GM18517 (cell line): ENCODE results near the gene SREBF2.

Experiments
- ATAC-seq: cut with Tn5 transposase; IDR thresholded peaks from one replicate; pipeline ENCODE4 v1.9.1; 2021; ENCODE audit warnings: mild to moderate bottlenecking, moderate library complexity; ENCODE audit not compliant: unreplicated experiment

SREBF2 gene

DNA sequence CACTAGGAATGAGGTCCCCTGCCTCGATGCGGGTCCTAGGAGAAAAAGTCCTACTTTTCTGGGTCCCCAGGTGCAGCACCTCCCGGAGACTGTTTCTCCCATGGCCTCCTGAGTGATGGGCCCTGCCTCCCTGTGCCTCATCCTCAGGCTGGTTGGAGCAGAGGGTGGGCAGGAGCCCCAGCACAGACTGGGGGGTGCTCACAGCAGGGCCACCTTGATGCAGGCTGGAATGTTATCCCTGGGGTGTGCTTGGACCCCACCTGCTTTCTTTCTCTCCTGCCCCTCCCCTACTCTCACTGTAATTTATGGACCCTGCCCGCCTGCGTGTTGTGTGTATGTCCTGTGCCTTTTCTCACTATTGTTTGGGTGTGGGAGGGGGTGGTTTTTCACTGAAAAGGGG is 73.9 kb downstream of the SREBF2 start:
- no peak for ATAC-seq

DNA sequence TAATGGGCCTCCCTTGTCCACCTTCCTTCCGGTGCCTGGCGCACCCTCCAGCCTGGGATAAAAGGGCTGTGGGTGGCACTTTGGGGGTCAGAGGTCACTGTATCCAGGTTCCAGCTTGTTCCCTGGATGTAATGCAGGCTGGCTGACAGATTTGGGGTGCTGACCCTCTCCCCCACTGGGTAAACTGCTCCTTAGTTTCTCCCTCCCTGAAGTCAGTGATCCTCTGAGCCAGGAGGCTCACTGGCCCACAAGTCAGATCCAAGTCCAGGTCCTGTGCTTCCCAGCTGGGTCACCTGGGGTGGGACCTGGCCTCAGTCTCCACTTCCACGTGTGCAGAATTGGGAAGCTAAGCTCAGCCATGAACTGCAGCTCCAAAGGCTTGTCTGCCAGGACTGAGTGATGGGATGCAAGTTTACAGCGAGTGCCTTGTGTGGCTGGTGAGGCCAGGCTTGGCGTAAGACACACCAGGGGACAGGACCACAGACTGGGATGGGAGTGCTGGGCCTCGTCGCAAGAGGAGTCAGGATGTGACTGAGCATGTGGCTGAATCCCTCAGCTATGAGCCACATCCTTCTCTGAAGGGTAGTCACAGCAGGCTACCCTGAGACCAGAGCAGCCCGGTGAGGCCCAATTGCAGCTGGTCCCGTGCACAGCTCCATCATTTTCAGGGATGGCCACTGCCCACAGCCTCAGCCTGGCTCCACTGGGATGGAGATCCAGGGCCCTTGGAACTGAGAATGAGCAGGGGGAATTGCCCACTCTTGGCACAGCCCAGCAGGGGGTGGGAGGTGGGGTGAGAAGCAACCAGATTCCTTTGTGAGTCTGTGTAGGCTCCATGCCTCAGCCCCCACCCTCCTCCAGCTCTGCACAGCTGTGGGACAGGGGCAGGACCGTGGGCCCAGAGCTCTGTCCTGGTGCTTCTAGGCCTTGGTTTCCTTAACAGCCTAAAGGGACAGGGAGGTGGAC is 74.8 kb downstream of the SREBF2 start:
- no peak for ATAC-seq

DNA sequence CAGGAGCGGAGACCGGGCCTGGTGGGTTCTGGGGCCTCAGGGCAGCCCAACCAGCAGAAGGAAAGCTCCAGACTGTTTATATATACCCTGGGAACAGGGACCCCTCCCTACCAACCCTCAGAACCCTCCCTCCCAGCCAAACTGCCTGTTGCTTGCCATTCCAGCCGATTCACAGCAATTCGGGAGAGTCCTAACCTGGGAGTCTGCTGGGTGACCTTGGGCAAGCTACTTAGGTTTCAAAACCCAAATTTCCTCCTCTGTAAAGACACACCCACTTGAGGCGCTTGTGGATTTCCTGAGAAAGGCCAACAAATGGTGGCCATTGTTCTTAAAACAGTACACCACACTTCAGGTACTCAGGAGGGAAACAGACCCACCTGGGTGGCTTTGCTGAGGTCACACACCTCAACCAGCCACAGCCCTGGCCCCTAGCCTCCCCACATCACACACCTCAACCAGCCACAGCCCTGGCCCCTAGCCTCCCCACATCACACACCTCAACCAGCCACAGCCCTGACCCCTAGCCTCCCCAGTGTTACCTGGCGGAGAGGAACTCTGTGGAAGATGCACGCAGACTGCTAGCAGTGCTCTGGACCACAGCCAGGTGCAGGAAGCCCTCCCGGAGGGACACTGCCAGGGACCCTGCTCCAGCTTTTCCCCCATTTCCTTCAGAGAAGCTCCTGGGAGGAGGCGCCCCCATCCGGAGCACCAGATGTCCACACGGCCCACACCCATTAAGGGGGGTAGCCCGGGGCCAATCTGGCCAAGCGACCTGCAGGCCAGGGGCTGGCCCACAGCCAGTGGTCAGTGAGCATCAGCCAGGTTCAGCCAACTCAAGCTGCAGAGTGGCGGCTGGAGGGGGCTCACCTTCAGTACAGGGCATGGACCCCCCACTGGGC is 75.8 kb downstream of the SREBF2 start:
- no peak for ATAC-seq

DNA sequence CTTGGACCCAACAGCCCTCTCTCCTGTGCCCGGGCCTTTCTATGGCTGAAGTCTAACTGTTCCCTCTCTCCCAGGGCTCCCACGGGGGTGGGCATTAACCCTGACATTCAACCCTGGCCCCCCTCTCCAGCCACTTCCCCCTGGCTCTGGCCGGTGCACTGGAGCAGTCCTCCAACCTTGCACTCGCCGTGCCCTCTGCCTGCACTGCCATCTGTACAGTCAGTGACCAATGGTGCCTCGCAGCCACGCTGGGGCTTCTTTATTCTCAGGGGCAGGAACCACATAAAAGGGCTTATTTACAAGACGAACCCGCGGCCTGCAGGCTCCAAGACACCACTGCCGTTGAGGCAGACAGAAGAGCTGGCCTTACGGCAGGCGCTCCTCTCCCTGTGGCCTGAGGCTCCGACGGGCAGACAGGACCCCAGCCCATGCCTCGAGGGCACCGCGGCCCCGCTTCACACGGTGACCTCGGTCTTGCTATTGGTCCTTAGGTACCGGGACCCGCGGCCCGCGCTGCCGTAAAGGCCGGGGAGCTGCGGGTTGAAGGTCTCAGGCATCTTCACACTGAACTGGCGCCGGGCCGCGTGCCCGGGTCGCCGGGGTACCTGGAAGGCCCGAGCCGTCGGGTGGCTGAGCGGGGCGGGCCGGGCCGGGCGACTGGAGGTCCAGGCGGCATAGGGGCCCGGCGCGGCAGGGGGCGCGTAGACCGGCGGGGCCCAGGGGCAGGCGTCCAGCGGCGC is 76.6 kb downstream of the SREBF2 start:
- ATAC-seq = no peak

DNA sequence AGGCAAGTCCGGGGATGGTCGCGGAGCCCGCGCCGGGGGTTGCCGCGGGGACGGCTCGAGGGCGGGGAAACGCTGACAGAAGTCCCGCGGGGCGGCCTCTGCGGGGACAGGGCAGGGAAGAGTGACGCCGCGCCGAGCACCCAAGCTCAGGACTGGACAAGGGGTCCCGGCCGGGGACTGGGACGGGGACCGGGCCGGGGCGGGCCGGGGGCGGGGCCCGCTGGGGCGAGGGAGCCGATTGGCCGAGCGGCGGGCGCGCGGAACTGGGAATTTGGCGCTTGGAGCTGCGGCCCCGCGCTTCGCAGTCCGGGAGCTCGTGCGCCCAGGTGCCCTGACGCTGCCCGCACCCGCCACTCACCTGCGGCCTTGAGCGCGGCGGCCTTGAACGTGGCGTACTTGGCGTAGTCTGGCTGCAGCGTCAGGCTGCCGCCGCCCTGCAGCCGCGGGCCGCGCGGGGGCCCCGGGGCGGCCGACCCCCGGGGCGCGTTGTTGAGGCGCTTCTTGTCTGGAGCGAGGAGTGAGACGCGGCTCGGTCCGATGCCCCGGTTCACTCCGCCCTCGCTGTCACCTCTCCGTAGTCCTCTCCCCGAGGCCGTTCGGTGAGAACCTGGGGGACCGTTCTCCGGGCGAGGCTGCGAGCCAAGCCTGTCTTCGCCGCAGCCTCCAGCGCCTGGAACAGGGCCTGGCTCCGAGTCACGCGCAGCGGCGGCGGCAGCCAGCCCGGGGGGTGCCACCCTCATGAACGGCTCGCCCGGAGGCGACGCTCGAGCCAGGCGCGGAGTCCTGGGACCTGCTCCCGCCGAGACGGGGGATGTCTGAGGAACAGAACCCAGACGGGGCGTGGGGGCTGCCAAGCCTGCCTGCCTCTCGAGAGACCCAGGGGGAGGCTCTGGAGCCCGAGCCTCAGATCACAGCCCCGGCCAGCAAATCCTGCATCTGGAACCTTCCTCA is 77.4 kb downstream of the SREBF2 start:
- ATAC-seq = no peak

DNA sequence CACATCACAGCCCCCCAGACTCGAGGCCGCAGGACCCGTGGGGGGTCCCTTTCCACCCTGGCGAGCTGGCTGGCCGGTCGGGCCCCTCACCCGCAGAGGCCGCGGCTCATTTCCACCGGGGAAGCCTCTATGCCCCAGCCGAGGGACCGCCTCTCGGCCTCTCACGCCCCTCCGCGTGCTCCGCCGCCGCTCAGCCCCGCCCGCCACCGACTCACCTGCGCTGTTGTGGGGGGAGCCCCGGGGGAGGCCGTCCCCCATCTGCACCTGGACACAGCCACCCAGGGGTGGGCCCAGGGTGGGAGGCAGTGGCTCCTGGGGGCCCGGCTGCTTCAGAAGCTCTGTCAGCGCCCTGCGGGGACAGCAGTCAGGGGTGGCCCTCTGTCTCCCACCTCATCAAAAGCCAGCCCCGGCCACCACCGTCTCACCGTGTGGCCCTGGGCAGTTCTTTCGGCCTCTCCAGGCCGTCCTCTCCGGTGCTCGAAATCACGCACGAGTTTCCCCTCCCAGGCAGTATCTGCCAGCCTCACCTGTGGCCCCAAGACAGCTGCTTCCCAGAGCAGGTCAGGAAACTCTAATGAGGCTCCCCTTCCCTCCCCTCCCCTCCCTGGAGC is 78.2 kb downstream of the SREBF2 start:
- ATAC-seq = no peak

DNA sequence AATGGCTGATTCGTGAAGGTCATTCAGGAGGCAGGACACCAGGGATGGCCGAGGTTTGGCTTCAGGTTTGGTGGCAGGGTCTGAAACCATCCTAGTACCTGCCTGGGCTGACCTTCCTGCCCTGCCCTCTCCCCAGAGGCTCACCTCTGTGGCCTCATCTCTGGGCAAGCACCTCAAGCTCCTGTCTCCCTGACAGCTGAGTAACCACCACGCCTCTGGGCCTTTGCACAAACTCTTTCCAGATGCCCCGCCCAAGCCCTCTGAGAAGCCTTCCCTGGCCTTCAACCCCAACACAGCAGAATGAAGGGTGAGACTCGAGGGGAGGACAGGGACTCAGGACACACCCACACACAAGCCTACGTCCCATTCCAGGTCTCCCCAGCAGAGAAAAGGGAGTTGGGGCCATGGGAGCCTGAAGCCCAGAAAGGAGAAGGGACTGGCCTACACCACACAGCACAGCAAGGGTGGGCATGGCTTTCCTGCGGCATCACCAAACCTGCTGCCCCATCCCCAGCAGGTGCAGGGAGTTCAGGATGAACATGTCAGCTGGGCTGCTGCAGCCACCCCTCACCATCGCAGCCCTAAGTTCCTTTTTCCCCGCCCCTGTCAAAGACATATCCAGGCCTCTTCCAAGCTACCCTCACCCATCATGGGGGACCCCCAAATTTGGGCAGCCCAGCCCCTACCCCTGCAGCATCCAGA is 79.6 kb downstream of the SREBF2 start:
- no peak for ATAC-seq

DNA sequence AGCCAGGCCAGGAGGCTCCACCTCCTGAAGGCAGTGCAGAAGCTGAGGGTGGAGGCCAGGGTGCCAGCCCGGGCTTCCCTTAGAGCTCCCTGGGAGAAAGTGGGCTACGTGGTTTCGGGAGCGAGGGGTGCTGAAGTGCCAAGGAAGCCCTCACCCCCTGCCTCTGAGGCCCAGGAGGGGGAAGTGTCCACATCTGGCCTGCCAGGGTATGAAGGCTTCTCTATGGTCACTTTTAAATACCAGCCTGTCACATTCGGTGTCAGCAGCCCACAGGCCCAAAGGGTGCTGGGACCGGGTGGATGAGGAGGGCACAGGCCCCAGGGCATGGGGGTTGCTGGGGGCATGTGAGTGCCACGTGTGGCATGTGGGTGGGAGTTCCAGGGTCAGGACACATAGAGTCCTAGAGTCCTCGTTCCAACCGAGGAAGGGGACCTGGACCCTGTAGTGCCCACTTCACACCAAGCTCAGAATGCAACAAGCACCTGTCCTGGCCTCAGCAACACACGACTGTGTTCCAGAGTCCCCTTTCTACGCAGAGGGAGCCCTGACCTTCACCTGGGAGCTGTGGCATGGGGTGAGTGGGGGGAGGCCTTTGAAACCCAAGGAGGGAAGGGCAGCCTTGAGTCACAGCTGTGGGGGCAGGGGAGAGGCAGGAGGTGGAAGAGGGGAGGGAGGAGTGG is 80.3 kb downstream of the SREBF2 start:
- no peak for ATAC-seq

DNA sequence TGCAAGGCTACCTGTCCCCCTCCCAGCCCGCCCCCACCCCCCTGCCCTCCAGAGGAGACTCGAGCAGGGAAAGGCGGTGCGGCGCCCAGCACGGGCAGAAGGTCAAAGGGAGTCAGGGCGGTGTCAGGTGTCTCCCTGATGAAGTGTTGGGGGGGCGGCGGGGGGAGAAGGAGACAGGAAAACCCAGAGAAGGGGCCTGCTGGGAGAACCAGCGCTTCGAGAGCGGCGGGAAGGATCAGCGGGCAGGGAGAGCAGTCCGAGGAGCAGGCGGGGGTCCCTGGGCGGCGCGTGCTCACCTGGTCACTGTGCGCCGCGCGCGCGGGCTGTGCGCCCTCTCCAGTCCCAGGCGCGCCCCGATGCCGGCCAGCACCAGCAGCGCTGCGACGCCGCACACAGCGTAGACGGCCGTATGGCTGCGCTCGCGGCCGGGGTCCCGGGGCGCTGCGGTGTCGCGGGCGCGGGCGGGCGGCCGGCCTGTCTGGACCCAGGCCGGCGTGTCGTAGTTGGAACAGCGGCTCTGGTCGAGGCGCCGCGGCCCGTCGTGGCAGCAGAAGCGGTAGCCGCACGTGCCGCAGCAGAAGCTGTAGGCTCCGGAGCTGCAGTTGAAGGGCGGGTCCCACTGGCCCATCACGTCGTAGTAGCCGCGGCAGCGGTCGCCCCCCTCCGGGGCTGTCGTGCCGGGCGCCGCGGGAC is 81.1 kb downstream of the SREBF2 start:
- no peak for ATAC-seq

DNA sequence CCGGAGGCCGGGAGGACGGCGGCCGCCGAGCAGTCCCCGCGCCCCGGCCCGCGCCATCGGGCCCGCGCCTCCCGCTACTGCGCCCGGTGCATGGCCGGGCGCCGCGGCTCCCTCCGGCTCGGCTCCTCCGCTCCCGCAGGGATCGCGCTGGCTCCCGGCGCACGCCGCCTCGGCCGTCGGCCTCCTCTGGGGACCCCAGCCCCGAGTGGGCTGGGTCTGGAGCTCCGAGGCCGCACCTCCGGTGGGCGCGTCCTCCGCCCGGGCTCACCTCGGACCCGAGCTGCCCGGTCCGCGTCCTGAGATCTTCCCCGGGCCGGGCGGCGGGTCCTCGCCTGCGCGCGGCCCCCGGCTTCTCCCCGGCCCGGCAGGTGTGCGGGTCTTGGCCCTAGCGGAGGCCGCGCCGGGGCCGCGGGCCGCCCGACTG is 81.7 kb downstream of the SREBF2 start:
- ATAC-seq = no peak

DNA sequence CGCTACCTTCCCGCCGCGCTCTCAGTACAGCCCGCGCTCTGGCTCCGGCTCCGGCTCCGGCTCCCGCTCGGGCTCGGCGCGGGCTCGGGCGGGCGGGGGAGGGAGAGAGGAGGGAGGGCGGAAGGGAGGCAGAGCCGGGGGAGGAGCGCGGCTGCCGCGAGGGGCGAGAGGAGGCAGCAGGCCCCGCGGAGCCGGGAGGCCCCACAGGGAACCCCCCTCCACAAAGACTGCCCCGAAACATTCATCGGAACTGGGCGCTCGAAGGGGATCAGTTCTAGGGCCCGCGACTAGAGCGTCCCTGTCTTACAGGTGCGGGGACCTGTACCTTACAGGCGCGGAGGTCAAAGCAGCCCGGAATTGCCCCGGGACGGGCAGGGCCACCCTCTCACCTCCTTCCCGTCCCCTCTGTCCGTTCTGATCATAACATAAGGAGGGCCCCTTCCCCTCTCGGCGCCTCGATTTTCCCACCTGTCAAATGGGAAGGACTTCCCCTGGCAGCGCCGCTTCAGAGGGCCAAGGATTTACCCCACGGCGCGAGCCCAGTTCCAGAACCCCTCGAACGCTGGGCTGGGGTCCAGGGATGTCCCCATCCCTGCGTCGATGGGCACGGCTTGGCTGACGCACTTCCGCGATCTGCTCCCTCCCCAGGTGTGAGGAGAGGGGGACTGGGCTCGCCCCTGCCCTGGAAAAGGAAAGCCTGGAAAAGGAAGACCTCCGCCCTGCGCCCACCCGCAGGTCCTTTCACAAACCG is 82.3 kb downstream of the SREBF2 start, which contains the start of gene SHISA8:
TSS of gene SHISA8 (minus strand) at position 40 of the 751 bp plus-strand sequence. CDS start 407 bp downstream, outside the sequence.
- no peak for ATAC-seq

DNA sequence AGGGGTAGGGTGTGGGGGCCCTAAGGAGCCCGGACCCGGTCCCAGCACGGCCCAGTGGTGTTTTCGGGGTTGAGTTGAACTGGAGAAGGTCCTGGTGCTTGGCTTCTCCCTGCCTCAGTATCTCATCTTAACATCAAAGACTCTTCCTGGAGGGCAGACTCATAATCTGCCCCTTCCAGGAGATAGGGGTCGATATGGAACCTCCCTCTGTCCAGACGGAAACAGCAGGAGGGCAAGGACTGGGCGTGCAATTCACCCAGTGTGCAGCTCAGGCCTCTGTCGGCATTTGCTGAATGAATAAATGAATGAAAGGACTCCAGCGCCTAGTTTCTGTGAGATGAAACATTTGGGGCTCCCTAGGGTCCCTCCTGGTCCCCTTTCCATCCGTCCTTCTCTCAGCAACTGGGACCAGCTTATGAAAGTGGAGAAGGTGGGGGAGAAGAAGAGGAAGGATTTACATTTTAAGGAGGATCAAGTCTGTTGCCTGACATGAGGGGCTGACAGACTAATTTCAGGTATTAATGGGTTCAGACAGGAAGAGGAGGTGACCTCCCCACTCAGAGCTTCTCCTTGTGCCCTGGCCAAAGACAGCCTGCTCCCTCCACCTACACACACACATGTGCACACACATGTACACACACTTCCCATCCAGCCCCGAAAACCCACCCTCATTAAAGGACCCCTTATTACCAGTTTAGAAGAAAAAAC is 83.0 kb downstream of the SREBF2 start:
- ATAC-seq = no peak

DNA sequence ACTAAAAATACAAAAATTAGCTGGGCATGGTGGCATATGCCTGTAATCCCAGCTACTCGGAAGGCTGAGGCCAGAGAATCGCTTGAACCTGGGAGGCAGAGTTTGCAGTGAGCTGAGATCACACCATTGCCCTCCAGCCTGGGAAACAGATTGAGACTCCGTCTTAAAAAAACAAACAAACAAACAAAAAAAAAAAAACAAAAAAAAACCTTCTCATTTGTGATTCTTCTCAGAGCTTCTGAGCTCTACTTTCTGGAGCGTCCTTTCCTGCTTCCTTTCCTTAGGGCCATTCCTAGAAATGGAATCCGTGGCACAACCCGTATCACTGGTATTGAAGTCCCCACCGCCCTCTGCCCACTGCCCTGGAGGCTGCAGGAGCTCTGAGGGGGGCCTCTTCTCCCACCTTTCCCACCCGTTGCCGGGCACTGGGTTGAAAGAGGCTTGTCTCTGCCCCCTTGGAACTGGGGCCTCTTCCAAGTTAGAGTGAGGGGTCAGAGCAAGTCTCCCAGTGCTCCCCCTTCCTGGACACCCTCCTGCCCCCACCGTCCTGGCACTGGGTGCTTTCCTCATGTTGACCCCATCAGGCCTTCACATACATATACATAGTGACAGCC is 83.9 kb downstream of the SREBF2 start:
- no peak for ATAC-seq

DNA sequence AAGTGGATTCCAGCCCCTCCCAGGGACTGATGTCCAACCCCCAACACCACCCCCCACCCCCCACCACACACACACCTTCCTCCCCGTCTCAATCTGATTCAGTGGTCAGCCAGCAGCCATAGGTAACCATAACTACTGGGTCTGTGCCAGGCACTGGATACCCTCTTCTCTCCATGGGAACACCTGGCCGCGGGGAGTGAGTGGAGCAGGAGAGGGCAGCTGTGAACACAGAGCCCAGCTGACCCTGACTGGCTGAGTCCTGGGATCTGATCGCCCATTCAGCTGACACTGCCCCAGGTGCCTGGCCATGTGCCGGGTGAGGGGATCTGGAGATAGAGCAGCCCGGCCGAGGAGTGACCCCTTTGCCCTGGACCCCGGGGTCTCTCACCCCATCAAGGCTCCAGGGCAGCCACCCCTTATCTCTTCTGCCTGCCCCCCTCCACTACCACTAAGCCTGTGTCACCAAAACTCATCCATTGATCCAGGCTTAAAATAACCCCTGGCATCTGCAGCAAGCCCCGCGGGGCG is 84.5 kb downstream of the SREBF2 start:
- no peak for ATAC-seq
